HG03432 (cell line): Measurements from ENCODE around the gene PGA5.

Experiments used
- ATAC-seq: cut with Tn5 transposase; IDR thresholded peaks from one replicate; pipeline ENCODE4 v1.9.1; 2021; ENCODE audit warnings: mild to moderate bottlenecking, moderate library complexity; ENCODE audit not compliant: unreplicated experiment

PGA5 gene

GRCh38 chr11:61293867-61294716 lies 53.1 kb downstream of the PGA5 start:
- peak; percentile 42 for ATAC-seq

- peak; percentile 77 for ATAC-seq
Observed at GRCh38 chr11:61294717-61295595, 54.0 kb downstream of the PGA5 start, which contains the start of gene VWCE. VWCE (minus strand) TSS chr11:61295316; CDS start chr11:61295037, 279 bp downstream.

GRCh38 chr11:61295596-61295926 lies 54.6 kb downstream of the PGA5 start:
- ATAC-seq: no peak

- no peak for ATAC-seq
Observed at GRCh38 chr11:61297341-61297740, 56.4 kb downstream of the PGA5 start.

GRCh38 chr11:61297746-61298145 lies 56.8 kb downstream of the PGA5 start:
- no peak for ATAC-seq

- no peak for ATAC-seq
Observed at GRCh38 chr11:61298663-61299244, 57.8 kb downstream of the PGA5 start.
